ENCODE measurements around the gene LCN10. TPM values are rescaled to one million over a fixed set of nuclear protein-coding genes. Genes with fewer than 3 reads are reported as not detected.
A peak's percentile ranks its signal among the peaks of the same experiment; 100 is the strongest.

The LCN10 gene
- total and polyA plus RNA-seq, 10 of the 15 experiments (the other 5 are each of a cell fraction or from before 2014, with no cell fraction given) = 0.06 to 1.3 (median 0.21) TPM; not detected in 1

- TF ChIP-seq, protein P1, sequence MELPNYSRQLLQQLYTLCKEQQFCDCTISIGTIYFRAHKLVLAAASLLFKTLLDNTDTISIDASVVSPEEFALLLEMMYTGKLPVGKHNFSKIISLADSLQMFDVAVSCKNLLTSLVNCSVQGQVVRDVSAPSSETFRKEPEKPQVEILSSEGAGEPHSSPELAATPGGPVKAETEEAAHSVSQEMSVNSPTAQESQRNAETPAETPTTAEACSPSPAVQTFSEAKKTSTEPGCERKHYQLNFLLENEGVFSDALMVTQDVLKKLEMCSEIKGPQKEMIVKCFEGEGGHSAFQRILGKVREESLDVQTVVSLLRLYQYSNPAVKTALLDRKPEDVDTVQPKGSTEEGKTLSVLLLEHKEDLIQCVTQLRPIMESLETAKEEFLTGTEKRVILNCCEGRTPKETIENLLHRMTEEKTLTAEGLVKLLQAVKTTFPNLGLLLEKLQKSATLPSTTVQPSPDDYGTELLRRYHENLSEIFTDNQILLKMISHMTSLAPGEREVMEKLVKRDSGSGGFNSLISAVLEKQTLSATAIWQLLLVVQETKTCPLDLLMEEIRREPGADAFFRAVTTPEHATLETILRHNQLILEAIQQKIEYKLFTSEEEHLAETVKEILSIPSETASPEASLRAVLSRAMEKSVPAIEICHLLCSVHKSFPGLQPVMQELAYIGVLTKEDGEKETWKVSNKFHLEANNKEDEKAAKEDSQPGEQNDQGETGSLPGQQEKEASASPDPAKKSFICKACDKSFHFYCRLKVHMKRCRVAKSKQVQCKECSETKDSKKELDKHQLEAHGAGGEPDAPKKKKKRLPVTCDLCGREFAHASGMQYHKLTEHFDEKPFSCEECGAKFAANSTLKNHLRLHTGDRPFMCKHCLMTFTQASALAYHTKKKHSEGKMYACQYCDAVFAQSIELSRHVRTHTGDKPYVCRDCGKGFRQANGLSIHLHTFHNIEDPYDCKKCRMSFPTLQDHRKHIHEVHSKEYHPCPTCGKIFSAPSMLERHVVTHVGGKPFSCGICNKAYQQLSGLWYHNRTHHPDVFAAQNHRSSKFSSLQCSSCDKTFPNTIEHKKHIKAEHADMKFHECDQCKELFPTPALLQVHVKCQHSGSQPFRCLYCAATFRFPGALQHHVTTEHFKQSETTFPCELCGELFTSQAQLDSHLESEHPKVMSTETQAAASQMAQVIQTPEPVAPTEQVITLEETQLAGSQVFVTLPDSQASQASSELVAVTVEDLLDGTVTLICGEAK (IDR thresholded peaks at IDR 0.05; ENCODE audit: borderline replicate concordance) = no peak
- TF ChIP-seq, protein P2, sequence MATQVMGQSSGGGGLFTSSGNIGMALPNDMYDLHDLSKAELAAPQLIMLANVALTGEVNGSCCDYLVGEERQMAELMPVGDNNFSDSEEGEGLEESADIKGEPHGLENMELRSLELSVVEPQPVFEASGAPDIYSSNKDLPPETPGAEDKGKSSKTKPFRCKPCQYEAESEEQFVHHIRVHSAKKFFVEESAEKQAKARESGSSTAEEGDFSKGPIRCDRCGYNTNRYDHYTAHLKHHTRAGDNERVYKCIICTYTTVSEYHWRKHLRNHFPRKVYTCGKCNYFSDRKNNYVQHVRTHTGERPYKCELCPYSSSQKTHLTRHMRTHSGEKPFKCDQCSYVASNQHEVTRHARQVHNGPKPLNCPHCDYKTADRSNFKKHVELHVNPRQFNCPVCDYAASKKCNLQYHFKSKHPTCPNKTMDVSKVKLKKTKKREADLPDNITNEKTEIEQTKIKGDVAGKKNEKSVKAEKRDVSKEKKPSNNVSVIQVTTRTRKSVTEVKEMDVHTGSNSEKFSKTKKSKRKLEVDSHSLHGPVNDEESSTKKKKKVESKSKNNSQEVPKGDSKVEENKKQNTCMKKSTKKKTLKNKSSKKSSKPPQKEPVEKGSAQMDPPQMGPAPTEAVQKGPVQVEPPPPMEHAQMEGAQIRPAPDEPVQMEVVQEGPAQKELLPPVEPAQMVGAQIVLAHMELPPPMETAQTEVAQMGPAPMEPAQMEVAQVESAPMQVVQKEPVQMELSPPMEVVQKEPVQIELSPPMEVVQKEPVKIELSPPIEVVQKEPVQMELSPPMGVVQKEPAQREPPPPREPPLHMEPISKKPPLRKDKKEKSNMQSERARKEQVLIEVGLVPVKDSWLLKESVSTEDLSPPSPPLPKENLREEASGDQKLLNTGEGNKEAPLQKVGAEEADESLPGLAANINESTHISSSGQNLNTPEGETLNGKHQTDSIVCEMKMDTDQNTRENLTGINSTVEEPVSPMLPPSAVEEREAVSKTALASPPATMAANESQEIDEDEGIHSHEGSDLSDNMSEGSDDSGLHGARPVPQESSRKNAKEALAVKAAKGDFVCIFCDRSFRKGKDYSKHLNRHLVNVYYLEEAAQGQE (IDR thresholded peaks at IDR 0.05; ENCODE audit: low read depth, low read length) = no peak
- no peak for TF ChIP-seq HDGF (IDR thresholded peaks at IDR 0.05)
- 0 out of 2 replicates have a peak, but pooled peaks have one; percentile 30 for TF ChIP-seq IKZF1 (conservative IDR thresholded peaks at IDR 0.05)
- no peak for TF ChIP-seq RCOR1 (conservative IDR thresholded peaks at IDR 0.05; ENCODE audit: low read depth, low read length)
- no peak for TF ChIP-seq LARP7 (IDR thresholded peaks at IDR 0.05)
- TF ChIP-seq RELA (IDR thresholded peaks at IDR 0.05; ENCODE audit: borderline replicate concordance, partially characterized antibody) = no peak
- TF ChIP-seq TCF3 (IDR thresholded peaks at IDR 0.05; ENCODE audit: borderline replicate concordance, insufficient read depth, low read depth, low read length) = no peak
- no peak for TF ChIP-seq WRNIP1 (IDR thresholded peaks at IDR 0.05; ENCODE audit: borderline replicate concordance, low read depth, low read length)
- TF ChIP-seq GABPA (IDR thresholded peaks at IDR 0.05; ENCODE audit: low read depth) = no peak
These were observed 39.4 kb downstream of the LCN10 start (continued) for GRCh38 chr9:136703276-136703860.

Measured in GM12878 (cell line).